NOMO-1 treated with dmso at 0.1 percent for 144 hours (cell line): ENCODE results near the gene ZMIZ1.
A peak's percentile ranks its signal among the peaks of the same experiment; 100 is the strongest.

ENCODE experiments used
- DNase-seq: peaks from one replicate; lab custom pipeline; 2025; ENCODE audit not compliant: unreplicated experiment; lab: John Stamatoyannopoulos, UW

ZMIZ1 gene

DNA sequence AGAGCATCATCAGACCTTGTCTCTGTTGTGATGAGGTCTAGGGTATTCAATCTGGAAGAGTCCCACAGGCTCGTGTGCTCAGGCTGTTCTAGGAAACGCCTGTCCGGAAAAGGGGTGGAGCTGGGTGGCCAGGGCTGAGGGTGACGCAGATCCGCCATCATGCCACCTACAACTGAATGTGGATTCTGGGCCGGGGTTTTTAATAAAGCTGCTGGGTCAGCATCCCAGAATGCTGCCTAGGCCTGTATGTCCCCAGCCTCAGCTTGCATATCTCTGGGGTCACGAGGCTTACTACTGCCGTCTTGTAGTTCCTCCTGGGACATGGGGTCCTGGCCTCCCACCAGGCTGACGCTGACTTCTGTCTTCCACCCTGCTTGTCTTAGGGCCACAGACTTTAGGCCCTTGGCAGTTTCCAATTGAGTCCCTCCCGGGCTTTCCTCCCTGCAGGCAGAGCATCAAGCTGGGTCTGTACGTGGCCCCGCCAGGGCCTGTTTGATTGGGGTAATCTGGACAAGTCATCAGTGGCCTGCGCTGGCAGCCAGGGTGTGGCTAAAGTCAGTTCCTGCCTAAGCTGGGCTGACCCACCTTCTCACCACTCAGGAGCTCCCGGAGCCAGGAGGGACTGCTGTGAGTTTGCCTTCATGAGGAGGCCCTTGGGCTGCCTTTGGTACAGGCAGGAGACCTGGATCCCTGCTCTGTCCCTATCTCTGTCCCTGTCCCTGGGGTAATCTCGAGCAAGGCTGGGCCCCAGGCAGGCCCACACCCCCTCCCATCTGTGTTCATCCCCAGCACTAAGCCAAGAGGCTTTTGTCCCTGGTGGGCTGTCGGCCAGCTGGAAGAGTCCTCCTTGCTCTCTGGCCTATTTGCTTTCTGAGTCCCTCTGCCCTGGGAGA, 79.9 kb downstream of the ZMIZ1 start:
- no peak for DNase-seq

DNA sequence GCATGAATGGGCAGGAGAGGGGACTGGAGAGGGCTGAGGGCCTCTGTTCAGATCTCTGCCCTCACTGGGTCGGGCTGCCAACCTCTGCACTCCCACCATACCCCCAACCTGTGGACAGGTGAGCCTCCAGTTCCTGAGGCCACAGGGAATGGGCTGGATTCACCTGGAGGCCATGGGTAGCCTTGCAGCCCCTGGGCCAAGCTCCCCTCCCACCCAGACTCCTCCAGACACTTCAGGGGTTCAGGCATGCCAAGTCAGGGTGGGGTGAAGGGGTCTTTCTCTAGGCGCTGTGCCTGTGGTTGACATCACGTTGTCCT, 80.5 kb downstream of the ZMIZ1 start:
- no peak for DNase-seq

- DNase-seq: peak; percentile 28
Observed at GRCh38 chr10:79149662-79150443, 81.1 kb downstream of the ZMIZ1 start.

DNA sequence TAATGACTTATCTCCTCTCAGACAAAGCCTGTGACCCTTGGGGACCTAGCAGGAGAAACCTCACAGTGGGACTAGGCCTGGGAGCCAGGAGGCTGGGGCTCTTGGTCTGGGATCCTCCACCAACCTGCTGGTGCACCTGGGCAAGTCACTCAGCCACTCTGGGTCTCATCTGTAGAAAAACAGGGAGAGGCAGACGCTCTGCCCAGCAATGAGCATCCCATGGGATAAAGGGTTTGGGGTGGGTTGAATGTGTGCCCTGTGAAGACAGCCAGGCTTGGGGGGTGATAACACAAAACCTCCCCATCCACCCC, 81.6 kb downstream of the ZMIZ1 start:
- DNase-seq: no peak

GRCh38 chr10:79152423-79152817, 83.7 kb downstream of the ZMIZ1 start:
- DNase-seq: no peak

DNA sequence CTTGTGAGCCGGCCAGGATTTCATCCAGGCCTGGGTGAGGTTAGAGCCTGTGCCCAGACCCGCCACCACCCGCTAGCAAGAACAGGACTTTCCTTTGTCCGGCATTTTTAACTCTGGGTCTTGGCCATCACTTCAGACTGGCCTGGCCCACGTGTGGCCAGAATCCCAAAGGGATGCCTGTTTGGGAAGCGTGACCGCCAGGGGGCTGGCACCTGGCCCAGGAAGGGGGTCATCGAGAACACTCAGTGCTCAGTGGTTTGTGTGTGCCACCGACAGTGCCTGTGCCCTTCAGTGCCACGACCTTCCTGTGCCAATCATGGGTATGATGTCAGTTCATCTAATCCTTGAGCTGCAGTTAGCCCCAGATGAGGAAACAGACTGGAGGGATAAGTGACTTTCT, 85.0 kb downstream of the ZMIZ1 start:
- DNase-seq: no peak

DNA sequence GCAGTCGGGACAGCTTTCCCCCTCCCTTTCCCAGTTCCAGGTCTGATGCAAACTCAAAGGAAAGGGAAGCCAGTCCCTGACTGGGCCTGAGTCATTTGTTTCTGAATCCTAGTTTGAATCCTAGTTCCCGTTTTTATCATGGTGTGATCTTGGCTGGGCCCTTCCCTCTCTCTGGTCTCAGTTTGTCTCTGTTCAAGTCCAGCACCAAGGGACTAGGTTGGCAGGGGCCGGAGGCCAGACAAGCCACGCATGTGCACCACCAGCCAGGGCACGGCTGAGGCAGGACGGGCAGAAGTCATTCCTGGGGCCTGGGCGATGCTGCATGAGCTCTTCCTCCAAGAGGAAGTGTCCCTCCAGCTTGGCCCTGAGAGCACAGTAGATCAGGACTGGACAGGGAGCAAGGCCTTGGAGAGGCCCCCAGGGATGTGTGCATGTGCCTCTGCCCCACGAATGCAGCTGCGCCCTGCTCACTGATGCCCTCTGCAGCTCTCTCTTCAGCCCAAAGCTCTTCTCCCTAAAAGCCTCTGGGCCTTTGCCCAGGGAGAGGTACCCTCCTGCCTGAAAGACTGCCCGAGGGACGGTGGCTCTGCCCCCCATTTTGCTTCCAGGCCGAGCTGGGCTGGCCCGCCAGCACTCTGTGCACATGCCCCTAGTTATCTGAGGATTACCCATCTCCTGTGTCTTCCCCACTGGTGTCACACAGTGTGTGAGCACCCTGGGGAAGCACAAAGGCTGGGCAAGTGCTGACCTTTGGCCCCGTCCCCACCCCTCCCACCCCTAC, 86.7 kb downstream of the ZMIZ1 start:
- DNase-seq: no peak

GRCh38 chr10:79156334-79157274, 87.8 kb downstream of the ZMIZ1 start:
- no peak for DNase-seq

GRCh38 chr10:79158004-79158340, 89.2 kb downstream of the ZMIZ1 start:
- no peak for DNase-seq

GRCh38 chr10:79158402-79159097, 89.8 kb downstream of the ZMIZ1 start:
- DNase-seq: no peak

GRCh38 chr10:79159141-79159651, 90.4 kb downstream of the ZMIZ1 start:
- DNase-seq: no peak

DNA sequence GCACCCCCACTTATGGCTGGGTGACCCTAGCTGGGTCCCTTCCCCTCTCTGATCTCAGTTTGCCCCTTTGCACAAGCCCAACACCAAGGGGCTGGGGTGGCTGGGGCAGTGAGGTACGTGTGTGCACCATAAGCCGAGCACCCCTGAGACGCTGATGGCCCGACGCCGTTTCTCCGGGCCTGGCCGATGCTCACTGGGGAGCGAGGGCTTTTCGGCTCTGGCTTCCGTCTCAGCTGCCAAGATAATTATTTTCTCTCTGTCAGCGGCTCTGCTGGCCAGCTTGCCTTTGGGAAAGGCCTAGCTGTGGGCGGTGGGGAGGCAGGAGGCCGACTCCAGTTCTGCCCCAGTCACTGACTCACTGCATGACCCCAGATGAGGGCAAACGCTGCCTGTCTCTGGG, 91.0 kb downstream of the ZMIZ1 start:
- DNase-seq: no peak

GRCh38 chr10:79160191-79160590, 91.4 kb downstream of the ZMIZ1 start:
- no peak for DNase-seq

DNA sequence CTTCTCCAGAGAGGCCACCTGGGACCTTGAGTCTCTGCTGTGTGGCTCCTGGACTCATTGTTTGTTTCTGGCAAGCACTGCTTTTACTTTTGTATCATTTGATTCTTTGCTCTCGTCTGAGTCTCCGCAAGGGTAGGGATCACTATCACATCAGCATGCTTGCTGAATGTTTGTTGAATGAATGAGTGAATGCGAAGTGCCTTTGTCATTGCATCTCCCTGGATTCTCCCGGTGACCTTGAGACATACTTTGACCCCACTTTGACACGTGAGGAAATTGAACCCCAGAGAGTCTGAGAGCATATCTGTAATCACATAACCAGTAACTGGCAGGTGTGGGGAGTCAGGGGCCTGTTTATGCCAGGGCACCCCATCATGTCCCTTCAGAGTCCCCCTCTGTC, 92.8 kb downstream of the ZMIZ1 start:
- no peak for DNase-seq

DNA sequence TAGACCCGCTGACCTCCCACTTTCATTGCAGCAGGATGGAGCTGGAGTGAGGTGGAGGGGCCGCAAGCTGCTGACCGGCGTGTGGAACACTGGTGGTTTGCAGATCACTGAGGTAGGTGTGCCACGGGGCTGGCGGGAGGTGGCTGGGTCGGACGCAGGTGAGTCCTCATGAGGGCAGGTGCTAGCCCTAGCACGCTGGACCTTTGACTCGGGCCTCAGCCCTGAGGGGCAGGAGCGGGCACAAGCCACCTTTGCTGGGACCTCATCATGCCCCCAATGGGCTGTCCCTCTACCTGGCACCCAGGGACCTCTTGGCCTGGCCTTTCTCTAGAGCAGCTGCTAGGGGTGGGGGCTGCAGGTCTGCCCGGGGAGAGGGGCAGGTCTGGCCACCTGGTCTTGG, 93.3 kb downstream of the ZMIZ1 start:
- DNase-seq: no peak

DNA sequence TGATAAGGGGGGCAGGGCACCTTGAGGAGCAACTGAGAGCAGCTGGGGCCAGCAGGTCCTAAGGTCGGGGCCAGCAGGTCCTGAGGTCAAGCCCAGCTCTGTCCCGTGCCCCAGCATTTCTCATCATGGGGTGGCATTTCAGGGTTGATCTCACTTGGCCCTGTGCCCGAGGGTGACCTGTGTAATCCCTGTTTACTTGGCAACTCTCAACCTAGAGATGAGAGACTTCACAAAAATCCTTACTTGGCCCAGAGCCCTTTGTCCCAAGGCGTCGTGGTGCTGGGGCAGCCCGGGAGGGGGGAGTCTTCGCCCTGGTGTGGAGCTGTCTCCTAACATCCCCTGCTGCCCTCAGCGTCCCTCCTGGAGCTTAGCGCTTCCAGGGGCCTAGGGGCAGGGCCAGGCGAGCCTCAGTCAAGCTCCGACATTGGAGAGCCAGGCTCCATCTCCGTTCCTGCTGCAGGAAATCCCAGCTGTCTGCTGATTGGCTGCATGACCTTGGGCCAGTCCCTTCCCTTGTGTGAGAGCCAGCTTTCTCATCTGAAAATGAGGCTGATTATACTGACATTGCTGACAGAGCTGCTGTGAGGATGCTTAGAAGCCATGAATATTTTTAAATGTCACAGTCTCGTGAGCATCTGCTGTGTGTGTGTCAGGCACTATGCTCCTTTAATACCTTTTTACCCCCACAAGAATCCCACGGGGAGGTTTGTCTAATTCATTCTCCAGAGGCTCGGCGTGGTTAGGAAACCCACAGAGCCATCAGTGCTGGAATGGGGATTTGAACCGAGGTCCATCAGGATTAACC, 94.3 kb downstream of the ZMIZ1 start:
- no peak for DNase-seq

- DNase-seq: no peak
Observed at GRCh38 chr10:79163666-79163975, 94.9 kb downstream of the ZMIZ1 start.

- DNase-seq: no peak
Observed at GRCh38 chr10:79164075-79164474, 95.3 kb downstream of the ZMIZ1 start.

DNA sequence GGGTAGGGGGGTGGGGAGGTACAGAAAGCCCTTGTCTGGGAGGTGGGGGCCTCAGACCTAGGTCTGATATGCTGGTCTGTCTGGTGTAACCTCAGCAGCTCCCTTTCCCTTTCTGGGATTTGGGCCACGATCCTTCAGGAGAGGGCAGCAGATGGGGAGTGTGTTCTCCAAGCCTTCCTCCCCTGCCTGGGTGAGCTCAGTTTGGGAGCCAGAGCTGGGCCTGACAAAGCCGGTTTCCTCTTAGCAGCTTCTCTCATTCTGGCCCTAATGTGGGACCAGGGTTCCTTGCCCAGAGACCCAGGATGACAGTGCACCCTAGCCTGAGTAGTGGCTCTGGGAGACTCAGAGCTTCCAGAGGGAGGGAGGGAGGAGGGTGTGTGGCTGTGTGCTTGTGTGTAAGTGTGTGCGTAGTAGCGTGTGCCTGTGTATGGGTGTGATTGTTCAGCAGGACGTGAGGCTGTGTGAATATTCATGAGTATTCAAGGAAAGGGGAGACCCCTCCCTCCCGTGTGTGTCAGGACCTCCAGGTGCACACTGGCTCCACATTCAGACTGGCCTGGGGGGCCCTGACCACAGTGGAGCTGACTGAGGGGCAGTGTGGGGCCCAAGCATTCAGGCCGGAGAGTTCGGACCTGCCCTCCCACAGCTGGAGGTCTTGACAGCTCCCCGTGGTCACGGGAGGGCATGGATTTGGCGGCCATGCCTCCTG, 96.5 kb downstream of the ZMIZ1 start:
- DNase-seq: no peak
